Common myeloid progenitor, CD34-positive (primary cell): Measurements from ENCODE around the gene DDX10. TPM values are rescaled to one million over a fixed set of nuclear protein-coding genes. Genes with fewer than 3 reads are reported as not detected.

ENCODE experiments used
- CTCF ChIA-PET: fragments of 350-600 bp; sonication (Branson Sonifier 250); formaldehyde crosslinking; loops from one replicate; lab custom pipeline; 2021; ENCODE audit warnings: antibody characterized with exemption; lab: Charles Lee
- POLR2A ChIA-PET: fragments of 350-600 bp; sonication (Branson Sonifier 250); formaldehyde crosslinking; loops from one replicate; lab custom pipeline; 2021; ENCODE audit warnings: antibody characterized with exemption; lab: Charles Lee
- DNase-seq, 3 donors: peaks; one replicate each; pipeline versions ENCODE4 v3.0.0 to v3.0.0-alpha.2; 2013
- H3K27ac ChIP-seq, 2 experiments: 1 replicate in 1 of 2; 2 replicates in 1 of 2; pipeline ENCODE4 v1.7.0; 2013; ENCODE audit warnings: inconsistent platforms in 2 of 2, low read length in 2 of 2, mild to moderate bottlenecking in 2 of 2, low read depth in 1 of 2, moderate library complexity in 1 of 2; ENCODE audit not compliant: severe bottlenecking in 2 of 2, insufficient read depth in 1 of 2, poor library complexity in 1 of 2
- H3K27me3 ChIP-seq, 5 experiments: replicated peaks in 2 of 5; 1 replicate in 3 of 5; 2 replicates in 2 of 5; pipeline versions ENCODE4 v1.6.1 to v1.7.0; 2013; ENCODE audit warnings: low read length in 4 of 5, mild to moderate bottlenecking in 2 of 5, moderate library complexity in 2 of 5, inconsistent platforms in 1 of 5; ENCODE audit not compliant: insufficient read depth in 5 of 5, control insufficient read depth in 4 of 5
- H3K36me3 ChIP-seq, 4 experiments: 1 replicate in 2 of 4; 2 replicates in 2 of 4; pipeline versions ENCODE4 v1.6.1 to v1.7.0; 2013; ENCODE audit warnings: low read length in 3 of 4, control low read depth in 1 of 4, mild to moderate bottlenecking in 1 of 4; ENCODE audit not compliant: control insufficient read depth in 4 of 4, insufficient read depth in 4 of 4
- H3K4me1 ChIP-seq, 4 experiments: 1 replicate in 3 of 4; 2 replicates in 1 of 4; pipeline versions ENCODE4 v1.6.1 to v1.7.1; 2013; ENCODE audit warnings: low read length in 3 of 4, mild to moderate bottlenecking in 3 of 4, control low read depth in 1 of 4, inconsistent platforms in 1 of 4, moderate library complexity in 1 of 4; ENCODE audit not compliant: control insufficient read depth in 4 of 4, insufficient read depth in 4 of 4; ENCODE audit errors: control extremely low read depth in 1 of 4
- H3K4me3 ChIP-seq, 7 experiments: 1 replicate in 4 of 7; 2 replicates in 3 of 7; pipeline versions ENCODE4 v1.5.1 to v1.7.0; 2013; ENCODE audit warnings: mild to moderate bottlenecking in 7 of 7, low read length in 6 of 7, moderate library complexity in 6 of 7, inconsistent platforms in 2 of 7, low read depth in 2 of 7, control low read depth in 1 of 7; ENCODE audit not compliant: insufficient read depth in 4 of 7, control insufficient read depth in 1 of 7; ENCODE audit errors: extremely low read depth in 1 of 7
- H3K9me3 ChIP-seq, 5 experiments: 1 replicate in 4 of 5; 2 replicates in 1 of 5; pipeline versions ENCODE4 v1.6.1 to v1.7.1; 2013; ENCODE audit warnings: low read length in 4 of 5, mild to moderate bottlenecking in 2 of 5, inconsistent platforms in 1 of 5, low read depth in 1 of 5, moderate library complexity in 1 of 5; ENCODE audit not compliant: control insufficient read depth in 4 of 5, insufficient read depth in 2 of 5; ENCODE audit errors: control extremely low read depth in 1 of 5
- WGBS: methylation state at CpG from one replicate; pipeline ENCODE4 v1.1.5; 2013; ENCODE audit not compliant: insufficient coverage; 5-methylcytosine and 5-hydroxymethylcytosine counted together
- polyA plus RNA-seq: library from polyadenylated mRNA; unstranded; fragments of 120-200 nt; gene quantifications from one replicate; pipeline ENCODE4 v1.2.1, GENCODE V29; 2013

Gene DDX10
- polyA plus RNA-seq: 25.9 TPM

GRCh38 chr11:108664730-108665525 is at the start of gene DDX10:
Gene DDX10, plus strand, starts transcription at chr11:108665069. Its CDS starts 85 bp downstream, at chr11:108665154.
- ChIA-PET POLR2A (no interaction called here), CTCF (interaction anchor here (0.7 to 1.7 kb wide), 4 partner anchors 9 to 546 kb away, joined by 3 to 5 read pairs (median 4); no protein-coding TSS in a partner anchor)
- Histone ChIP-seq H3K27ac (peak within 1 kb of the TSS; percentile 10 to 81), H3K9me3 (no peaks in the 10 kb centered on the region), H3K4me3 (peak within 1 kb of the TSS; percentile 55 to 91 (median 81)), H3K4me1 (peaks cover 6 to 21% (median 13%) of the 10 kb centered on the region in 4 experiments), H3K36me3 (peaks cover 0 to 16% (median 6%) of the 10 kb centered on the region in 4 experiments), H3K27me3 (no peaks in the 10 kb centered on the region)
- DNase-seq: peak; percentile 98
- 0% methylated on average over 56 of the region's 61 CpGs for WGBS

- DNase-seq: no peak
- ChIA-PET CTCF (no interaction called here), POLR2A (no interaction called here)
- Histone ChIP-seq H3K36me3 (no peaks in the 10 kb centered on the region), H3K4me1 (no peaks in the 10 kb centered on the region), H3K9me3 (no peaks in the 10 kb centered on the region), H3K27me3 (peaks cover 0 to 2% (median 0%) of the 10 kb centered on the region in 5 experiments), H3K27ac (no peak overlapping the region), H3K4me3 (no peak overlapping the region)
- 100% methylated on average over 2 of the region's 3 CpGs for WGBS
Measured at GRCh38 chr11:108616549-108616948, 48.3 kb upstream of the DDX10 start.

DNA sequence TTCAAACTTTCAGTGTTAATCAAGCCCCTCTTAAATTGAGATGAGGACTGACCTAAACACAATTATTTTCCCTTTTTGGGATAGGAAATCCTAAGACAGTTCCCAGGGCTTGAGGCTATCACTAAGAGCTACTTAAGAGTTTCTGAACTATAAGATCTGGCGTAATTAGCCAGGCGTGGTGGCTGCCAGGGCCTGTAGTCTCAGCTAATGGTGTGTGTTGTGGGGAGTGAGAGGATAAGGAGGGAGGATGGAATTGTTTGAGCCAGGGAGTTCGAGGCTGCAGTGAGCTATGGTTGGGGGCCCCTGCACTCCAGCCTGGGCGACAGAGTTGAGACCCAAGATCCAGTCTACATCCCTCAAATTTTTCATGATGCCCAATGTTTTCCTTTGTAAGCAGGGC is 47.8 kb upstream of the DDX10 start:
- H3K27me3 ChIP-seq: no peaks in the 10 kb centered on the region
- POLR2A ChIA-PET: no interaction called here
- H3K36me3 ChIP-seq: no peaks in the 10 kb centered on the region
- no peak overlapping the region for H3K27ac ChIP-seq
- DNase-seq: no peak
- H3K9me3 ChIP-seq: no peaks in the 10 kb centered on the region
- 100% methylated on average over 2 of the region's 4 CpGs for WGBS
- H3K4me1 ChIP-seq: no peaks in the 10 kb centered on the region
- CTCF ChIA-PET: no interaction called here
- no peak overlapping the region for H3K4me3 ChIP-seq

DNA sequence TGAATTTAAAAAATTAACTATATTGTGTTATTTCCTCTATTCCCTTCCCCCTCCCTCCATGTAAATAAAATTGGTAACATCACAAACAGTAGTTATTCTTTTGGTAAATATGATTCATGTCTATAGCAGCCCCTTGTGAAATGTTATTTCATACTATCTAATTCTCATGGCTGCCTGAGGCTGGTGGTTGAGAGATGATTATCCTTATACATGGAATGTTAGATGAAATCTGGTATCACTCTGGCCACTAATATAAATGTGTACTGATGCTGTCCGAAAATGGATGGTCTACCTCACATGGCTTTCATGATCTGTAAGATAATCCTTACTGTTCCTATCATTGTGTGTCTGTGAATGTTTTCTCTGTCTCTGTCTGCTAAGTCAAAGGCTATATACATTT is 46.3 kb upstream of the DDX10 start:
- Histone ChIP-seq H3K4me3 (no peak overlapping the region), H3K36me3 (no peaks in the 10 kb centered on the region), H3K27me3 (no peaks in the 10 kb centered on the region), H3K27ac (no peak overlapping the region), H3K4me1 (no peaks in the 10 kb centered on the region), H3K9me3 (no peaks in the 10 kb centered on the region)
- CTCF ChIA-PET: no interaction called here
- DNase-seq: no peak
- POLR2A ChIA-PET: no interaction called here
- no CpG with 5 or more reads among the region's 1 CpG for WGBS

DNA sequence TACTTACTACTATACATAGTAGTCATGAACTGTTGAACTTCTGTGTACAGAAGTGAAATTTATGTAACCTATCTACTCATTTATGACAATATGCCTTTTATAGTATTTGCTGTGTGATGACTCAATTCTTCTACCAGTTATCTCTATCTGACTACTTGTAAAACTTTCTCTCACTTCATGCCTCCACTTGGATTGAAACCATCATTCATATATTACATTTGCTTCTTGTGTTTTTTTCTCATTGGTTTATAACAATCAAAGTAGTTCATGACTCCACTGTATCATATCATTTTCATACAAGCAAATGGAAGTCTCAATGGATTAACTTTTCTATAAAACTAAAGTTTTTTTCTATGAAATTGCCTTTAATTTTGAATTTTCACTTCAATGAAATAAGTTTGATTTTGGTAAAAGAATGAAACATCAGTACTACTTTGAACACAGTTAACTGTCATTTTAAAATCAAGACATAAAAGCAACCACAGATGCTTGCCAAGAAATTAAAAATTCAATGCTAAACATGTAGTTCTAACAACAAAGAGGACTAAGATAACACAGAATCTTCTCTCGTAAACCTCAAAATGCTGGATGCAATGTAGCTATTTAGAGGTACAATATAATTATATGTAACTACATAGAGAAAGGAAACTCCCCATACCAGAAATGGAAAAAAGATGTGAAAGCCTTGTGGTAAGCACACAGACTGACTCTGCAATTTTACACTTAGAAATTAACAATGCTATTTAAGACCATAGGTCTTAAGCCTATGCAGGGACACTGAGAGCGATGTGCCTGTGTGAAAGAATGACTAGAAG is 43.7 kb upstream of the DDX10 start:
- no peak overlapping the region for H3K4me3 ChIP-seq
- ChIA-PET POLR2A (no interaction called here), CTCF (no interaction called here)

DNA sequence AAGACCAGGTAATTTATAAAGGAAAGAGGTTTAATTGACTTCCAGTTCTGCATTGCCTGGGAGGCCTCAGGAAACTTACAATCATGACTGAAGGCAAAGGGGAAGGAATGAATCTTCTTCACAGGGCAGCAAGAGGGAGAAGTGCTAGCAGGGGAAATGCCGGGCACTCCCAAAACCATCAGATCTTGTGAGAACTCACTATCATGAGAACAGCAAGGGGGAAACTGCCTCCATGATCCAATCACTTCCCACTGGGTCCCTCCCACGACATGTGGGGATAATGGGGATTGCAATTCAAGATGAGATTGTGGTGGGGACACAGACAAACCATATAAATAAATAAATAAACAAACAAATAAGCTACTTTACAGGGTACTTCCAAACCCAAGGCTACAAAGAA is 42.5 kb upstream of the DDX10 start:
- no peak overlapping the region for H3K4me3 ChIP-seq
- no CpG with 5 or more reads among the region's 2 CpGs for WGBS
- no peaks in the 10 kb centered on the region for H3K27me3 ChIP-seq
- no peaks in the 10 kb centered on the region for H3K36me3 ChIP-seq
- DNase-seq: no peak
- H3K27ac ChIP-seq: no peak overlapping the region
- no peaks in the 10 kb centered on the region for H3K4me1 ChIP-seq
- CTCF ChIA-PET: no interaction called here
- POLR2A ChIA-PET: no interaction called here
- no peaks in the 10 kb centered on the region for H3K9me3 ChIP-seq

More for the DNA sequence above, 43.7 kb upstream of the DDX10 start:
- no peaks in the 10 kb centered on the region for H3K27me3 ChIP-seq
- H3K9me3 ChIP-seq: no peaks in the 10 kb centered on the region
- H3K4me1 ChIP-seq: no peaks in the 10 kb centered on the region
- WGBS: 100% methylated on average over 1 of the region's 2 CpGs
- peak in 2 of 3 donors; percentile 2 to 11 for DNase-seq
- no peak overlapping the region for H3K27ac ChIP-seq
- no peaks in the 10 kb centered on the region for H3K36me3 ChIP-seq
